ENCODE measurements around the gene DDTL.
"Not testable (repeated sequence)": the region's sequence is repeated elsewhere in the genome, so short reads cannot be mapped to it uniquely, and the experiment has no call there.

DNA sequence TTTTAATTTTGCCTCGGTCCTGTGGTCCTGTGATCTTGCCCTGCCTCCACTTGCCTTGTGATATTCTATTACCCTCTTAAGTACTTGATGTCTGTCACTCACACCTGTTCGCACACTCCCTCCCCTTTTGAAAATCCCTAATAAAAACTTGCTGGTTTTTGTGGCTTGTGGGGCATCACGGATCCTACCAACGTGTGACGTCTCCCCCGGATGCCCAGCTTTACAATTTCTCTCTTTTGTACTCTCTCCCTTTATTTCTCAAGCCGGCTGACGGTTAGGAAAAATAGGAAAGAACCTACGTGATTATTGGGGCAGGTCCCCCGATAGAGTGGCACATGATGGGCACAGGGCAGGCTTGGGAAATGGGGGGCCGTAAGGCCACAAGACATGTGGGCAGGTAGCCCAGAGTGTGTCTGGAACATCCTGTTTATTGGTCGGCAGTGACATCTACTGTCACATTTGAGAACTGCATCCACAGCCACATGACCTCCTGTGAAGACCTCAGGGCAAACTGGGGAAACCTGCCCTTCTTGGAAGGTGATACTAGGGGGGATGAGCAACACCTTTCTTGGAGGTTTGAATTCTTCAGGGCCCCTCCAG lies 10.3 kb upstream of the DDTL start:
- TF ChIP-seq, protein P1, sequence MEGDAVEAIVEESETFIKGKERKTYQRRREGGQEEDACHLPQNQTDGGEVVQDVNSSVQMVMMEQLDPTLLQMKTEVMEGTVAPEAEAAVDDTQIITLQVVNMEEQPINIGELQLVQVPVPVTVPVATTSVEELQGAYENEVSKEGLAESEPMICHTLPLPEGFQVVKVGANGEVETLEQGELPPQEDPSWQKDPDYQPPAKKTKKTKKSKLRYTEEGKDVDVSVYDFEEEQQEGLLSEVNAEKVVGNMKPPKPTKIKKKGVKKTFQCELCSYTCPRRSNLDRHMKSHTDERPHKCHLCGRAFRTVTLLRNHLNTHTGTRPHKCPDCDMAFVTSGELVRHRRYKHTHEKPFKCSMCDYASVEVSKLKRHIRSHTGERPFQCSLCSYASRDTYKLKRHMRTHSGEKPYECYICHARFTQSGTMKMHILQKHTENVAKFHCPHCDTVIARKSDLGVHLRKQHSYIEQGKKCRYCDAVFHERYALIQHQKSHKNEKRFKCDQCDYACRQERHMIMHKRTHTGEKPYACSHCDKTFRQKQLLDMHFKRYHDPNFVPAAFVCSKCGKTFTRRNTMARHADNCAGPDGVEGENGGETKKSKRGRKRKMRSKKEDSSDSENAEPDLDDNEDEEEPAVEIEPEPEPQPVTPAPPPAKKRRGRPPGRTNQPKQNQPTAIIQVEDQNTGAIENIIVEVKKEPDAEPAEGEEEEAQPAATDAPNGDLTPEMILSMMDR (IDR thresholded peaks at IDR 0.05): peak; percentile 84 to 95 (median 89)
- TF ChIP-seq POLR2A, POLR2AphosphoS5 (IDR thresholded peaks at IDR 0.05): not testable (repeated sequence)

Measured in upper lobe of left lung (tissue), 4 donors.